ENCODE measurements around the gene BPIFA2. TPM values are rescaled to one million over a fixed set of nuclear protein-coding genes. Genes with fewer than 3 reads are reported as not detected.
A peak's percentile ranks its signal among the peaks of the same experiment; 100 is the strongest.

BPIFA2 gene
- total RNA-seq, 1 experiment from 2014 or later, result not detected

GRCh38 chr20:33163856-33164762 is 3.9 kb upstream of the BPIFA2 start:
- Histone ChIP-seq H3K4me3 (replicated peaks in 1 of 2; ENCODE audit: low read depth in 1 of 2, low read length in 2 of 2) (no peak overlapping the region), H3K36me3 (ENCODE audit: control insufficient read depth in 1 of 2, insufficient read depth in 2 of 2, low read length in 2 of 2) (no peaks in the 10 kb centered on the region), H3K4me2 (ENCODE audit: low read length) (no peak overlapping the region), H2AFZ (ENCODE audit: low read depth, low read length, poor library complexity, severe bottlenecking) (no peak overlapping the region), H3K9ac (ENCODE audit: low read length) (no peak overlapping the region), H3K79me2 (ENCODE audit: insufficient read depth, low read length) (no peaks in the 10 kb centered on the region), H4K20me1 (ENCODE audit: insufficient read depth) (no peaks in the 10 kb centered on the region), H3K27ac (ENCODE audit: low read depth, low read length) (no peak overlapping the region), H3K9me2 (ENCODE audit: insufficient read depth) (no peaks in the 10 kb centered on the region), H3K27me3 (ENCODE audit: insufficient read depth, low read length) (peaks cover 3% of the 10 kb centered on the region; the same call in 1 of the 2 replicates), H3K4me1 (ENCODE audit: control insufficient read depth in 1 of 2, insufficient read depth in 2 of 2, low read length in 2 of 2) (peaks cover 11 to 22% of the 10 kb centered on the region in 2 experiments; a peak in 3 of 4 replicates), H3K9me3 (ENCODE audit: control insufficient read depth in 1 of 2, insufficient read depth in 1 of 2, low read depth in 1 of 2, low read length in 2 of 2) (peaks cover 0 to 5% of the 10 kb centered on the region in 2 experiments; a peak in 1 of 4 replicates)
- POLR2A ChIA-PET, result no interaction called here
- TF ChIP-seq ZFX (IDR thresholded peaks at IDR 0.05) (no peak), EZH2phosphoT487 (IDR thresholded peaks at IDR 0.05; ENCODE audit: borderline replicate concordance) (no peak), JUND (IDR thresholded peaks at IDR 0.05) (no peak)
- CTCF ChIA-PET, result no interaction called here
- RAD21 ChIA-PET (ENCODE audit: low non-redundant PET in 1 of 2, low total read pairs in 2 of 2, uncharacterized antibody in 2 of 2, unreplicated experiment in 2 of 2), result no interaction called here
- ATAC-seq (no peak), DNase-seq (ENCODE audit: low read depth, low spot score) (no peak)
- intact Hi-C loops (cut with micrococcal nuclease), result no loop called here
- no TSS peak for BruUV-seq (replicated peaks)

GRCh38 chr20:33164763-33165095 is 3.2 kb upstream of the BPIFA2 start:
- TF ChIP-seq SRF (IDR thresholded peaks at IDR 0.05; ENCODE audit: low read depth) (no peak), EGR1 (IDR thresholded peaks at IDR 0.05; ENCODE audit: low read depth) (no peak), CEBPB (IDR thresholded peaks at IDR 0.05; ENCODE audit: low read depth) (no peak)
- no peaks in the 10 kb centered on the region for H3K79me2 ChIP-seq (ENCODE audit: insufficient read depth, low read length)
- no TSS peak for BruUV-seq (replicated peaks)
- H3K9me2 ChIP-seq (ENCODE audit: insufficient read depth), result no peaks in the 10 kb centered on the region
- no peak overlapping the region for H3K27ac ChIP-seq (ENCODE audit: low read depth, low read length)
- H3K36me3 ChIP-seq (ENCODE audit: control insufficient read depth in 1 of 2, insufficient read depth in 2 of 2, low read length in 2 of 2), result no peaks in the 10 kb centered on the region
- peaks cover 0 to 5% of the 10 kb centered on the region in 2 experiments; a peak in 1 of 4 replicates for H3K9me3 ChIP-seq (ENCODE audit: control insufficient read depth in 1 of 2, insufficient read depth in 1 of 2, low read depth in 1 of 2, low read length in 2 of 2)
- no peaks in the 10 kb centered on the region for H4K20me1 ChIP-seq (ENCODE audit: insufficient read depth)
- H2AFZ ChIP-seq (ENCODE audit: low read depth, low read length, poor library complexity, severe bottlenecking), result no peak overlapping the region
- CTCF ChIA-PET, result no interaction called here
- H3K4me2 ChIP-seq (ENCODE audit: low read length), result peak overlapping the region; percentile 74
- H3K4me3 ChIP-seq (replicated peaks in 1 of 2; ENCODE audit: low read depth in 1 of 2, low read length in 2 of 2), result no peak overlapping the region
- POLR2A ChIA-PET, result no interaction called here
- intact Hi-C loops (cut with micrococcal nuclease), result no loop called here
- RAD21 ChIA-PET (ENCODE audit: low non-redundant PET in 1 of 2, low total read pairs in 2 of 2, uncharacterized antibody in 2 of 2, unreplicated experiment in 2 of 2), result no interaction called here
- H3K4me1 ChIP-seq (ENCODE audit: control insufficient read depth in 1 of 2, insufficient read depth in 2 of 2, low read length in 2 of 2), result peaks cover 11 to 22% of the 10 kb centered on the region in 2 experiments; a peak in 3 of 4 replicates
- H3K27me3 ChIP-seq (ENCODE audit: insufficient read depth, low read length), result 0 out of 2 replicates have a peak, but pooled peaks cover 3% of the 10 kb centered on the region
- DNase-seq (ENCODE audit: low read depth, low spot score) (no peak), ATAC-seq (no peak)
- no peak overlapping the region for H3K9ac ChIP-seq (ENCODE audit: low read length)
